ENCODE measurements around the gene LYPD6B. TPM values are rescaled to one million over a fixed set of nuclear protein-coding genes. Genes with fewer than 3 reads are reported as not detected.

The LYPD6B gene
- total and polyA plus RNA-seq, 2 donors (not counting 1 experiment from before 2014, with no cell fraction given), result 1.5 to 2.7 TPM

GRCh38 chr2:149019768-149020167 lies 18.7 kb upstream of the LYPD6B start:
- intact Hi-C loops (cut with micrococcal nuclease), result loop anchor here (1.0 to 10.0 kb wide), 4 partner anchors 19 to 995 kb away; partner anchors contain the start of genes KIF5C, LYPD6B, MBD5 and ORC4
- DNase-seq, result peak; percentile 43
- Histone ChIP-seq H3K27ac (ENCODE audit: low read length in 2 of 2) (peak overlapping the region; percentile 66 to 72), H4K20me1 (ENCODE audit: control insufficient read depth, insufficient read depth, low read length, poor library complexity, severe bottlenecking) (no peaks in the 10 kb centered on the region), H3K36me3 (replicated peaks in 1 of 2; ENCODE audit: control extremely low read depth in 1 of 2, control insufficient read depth in 1 of 2, extremely low read depth in 1 of 2, insufficient read depth in 2 of 2, low read length in 1 of 2) (no peaks in the 10 kb centered on the region), H3K4me3 (ENCODE audit: control extremely low read depth in 1 of 5, extremely low read depth in 1 of 5, insufficient read depth in 1 of 5, low read depth in 2 of 5, low read length in 4 of 5) (peak overlapping the region in 1 of 5 experiments; percentile 4), H3K9me3 (ENCODE audit: control extremely low read depth in 1 of 3, control insufficient read depth in 2 of 3, insufficient read depth in 1 of 3, low read length in 2 of 3) (no peaks in the 10 kb centered on the region), H3K4me2 (replicated peaks; ENCODE audit: low read depth, low read length, poor library complexity, severe bottlenecking) (peak overlapping the region; percentile 62), H2AFZ (ENCODE audit: insufficient read depth, low read depth, low read length, poor library complexity, severe bottlenecking) (peak overlapping the region; percentile 24), H3K27me3 (replicated peaks in 1 of 4; ENCODE audit: control extremely low read depth in 1 of 4, control insufficient read depth in 3 of 4, insufficient read depth in 4 of 4, low read length in 3 of 4) (no peaks in the 10 kb centered on the region), H3K4me1 (ENCODE audit: control insufficient read depth in 2 of 2, insufficient read depth in 2 of 2, low read length in 2 of 2) (peaks cover 41 to 61% of the 10 kb centered on the region in 2 donors), H3K9ac (ENCODE audit: low read length) (peak overlapping the region; percentile 28), H3K79me2 (ENCODE audit: control insufficient read depth, insufficient read depth, low read length) (no peaks in the 10 kb centered on the region)
- Mint-ChIP-seq H3K27ac (peak overlapping the region; percentile 96), H3K4me3 (peak overlapping the region; percentile 38), H3K27me3 (peaks cover 4% of the 10 kb centered on the region), H3K9me3 (ENCODE audit: insufficient read depth) (no peaks in the 10 kb centered on the region), H3K4me1 (peaks cover 58% of the 10 kb centered on the region)
- POLR2A ChIA-PET, result no interaction called here
- WGBS (ENCODE audit: insufficient coverage), result no CpG with 5 or more reads among the region's 2 CpGs
- CTCF ChIA-PET, result interaction anchor here (0.6 to 7.3 kb wide), 9 partner anchors 9 to 565 kb away, joined by 3 to 173 read pairs (median 29); partner anchors contain the start of gene LYPD6B
- no peak for TF ChIP-seq CTCF (IDR thresholded peaks at IDR 0.05)
- TF ChIP-seq EZH2 (IDR thresholded peaks at IDR 0.05; ENCODE audit: borderline replicate concordance, insufficient read depth, low read depth, low read length, poor library complexity, severe bottlenecking), result no peak
- no peak for ATAC-seq (ENCODE audit: low read depth)

GRCh38 chr2:149020432-149020851 lies 18.1 kb upstream of the LYPD6B start:
- Mint-ChIP-seq H3K4me3 (peak overlapping the region; percentile 77), H3K27me3 (peaks cover 4% of the 10 kb centered on the region), H3K9me3 (ENCODE audit: insufficient read depth) (no peaks in the 10 kb centered on the region), H3K4me1 (peaks cover 58% of the 10 kb centered on the region), H3K27ac (peak overlapping the region; percentile 96)
- Histone ChIP-seq H3K4me3 (ENCODE audit: control extremely low read depth in 1 of 5, extremely low read depth in 1 of 5, insufficient read depth in 1 of 5, low read depth in 2 of 5, low read length in 4 of 5) (no peak overlapping the region), H3K27ac (ENCODE audit: low read length in 2 of 2) (peak overlapping the region; percentile 66 to 72), H4K20me1 (ENCODE audit: control insufficient read depth, insufficient read depth, low read length, poor library complexity, severe bottlenecking) (no peaks in the 10 kb centered on the region), H2AFZ (ENCODE audit: insufficient read depth, low read depth, low read length, poor library complexity, severe bottlenecking) (peak overlapping the region; percentile 24), H3K9ac (ENCODE audit: low read length) (no peak overlapping the region), H3K27me3 (replicated peaks in 1 of 4; ENCODE audit: control extremely low read depth in 1 of 4, control insufficient read depth in 3 of 4, insufficient read depth in 4 of 4, low read length in 3 of 4) (no peaks in the 10 kb centered on the region), H3K9me3 (ENCODE audit: control extremely low read depth in 1 of 3, control insufficient read depth in 2 of 3, insufficient read depth in 1 of 3, low read length in 2 of 3) (no peaks in the 10 kb centered on the region), H3K36me3 (replicated peaks in 1 of 2; ENCODE audit: control extremely low read depth in 1 of 2, control insufficient read depth in 1 of 2, extremely low read depth in 1 of 2, insufficient read depth in 2 of 2, low read length in 1 of 2) (no peaks in the 10 kb centered on the region), H3K79me2 (ENCODE audit: control insufficient read depth, insufficient read depth, low read length) (no peaks in the 10 kb centered on the region), H3K4me1 (ENCODE audit: control insufficient read depth in 2 of 2, insufficient read depth in 2 of 2, low read length in 2 of 2) (peaks cover 41 to 61% of the 10 kb centered on the region in 2 donors), H3K4me2 (replicated peaks; ENCODE audit: low read depth, low read length, poor library complexity, severe bottlenecking) (peak overlapping the region; percentile 62)
- TF ChIP-seq CTCF (IDR thresholded peaks at IDR 0.05) (no peak), EZH2 (IDR thresholded peaks at IDR 0.05; ENCODE audit: borderline replicate concordance, insufficient read depth, low read depth, low read length, poor library complexity, severe bottlenecking) (no peak)
- ChIA-PET POLR2A (no interaction called here), CTCF (interaction anchor here (0.6 to 1.2 kb wide), 2 partner anchors 12 to 243 kb away, joined by 3 read pairs; no protein-coding TSS in a partner anchor)
- ATAC-seq (ENCODE audit: low read depth), result no peak
- WGBS (ENCODE audit: insufficient coverage), result 67% methylated on average over 6 of the region's 10 CpGs
- no peak for DNase-seq
- intact Hi-C loops (cut with micrococcal nuclease), result loop anchor here (5.0 to 10.0 kb wide), 3 partner anchors 142 to 996 kb away; partner anchors contain the start of genes KIF5C, MBD5 and ORC4

Measured in B cell (primary cell).